ENCODE data around the gene RTKN. TPM values are rescaled to one million over a fixed set of nuclear protein-coding genes. Genes with fewer than 3 reads are reported as not detected.

RTKN gene
- total and polyA plus RNA-seq, 9 of the 15 experiments (the other 6 are each of a cell fraction or from before 2014, with no cell fraction given) = 0.14 to 6.9 (median 3.6) TPM

DNA sequence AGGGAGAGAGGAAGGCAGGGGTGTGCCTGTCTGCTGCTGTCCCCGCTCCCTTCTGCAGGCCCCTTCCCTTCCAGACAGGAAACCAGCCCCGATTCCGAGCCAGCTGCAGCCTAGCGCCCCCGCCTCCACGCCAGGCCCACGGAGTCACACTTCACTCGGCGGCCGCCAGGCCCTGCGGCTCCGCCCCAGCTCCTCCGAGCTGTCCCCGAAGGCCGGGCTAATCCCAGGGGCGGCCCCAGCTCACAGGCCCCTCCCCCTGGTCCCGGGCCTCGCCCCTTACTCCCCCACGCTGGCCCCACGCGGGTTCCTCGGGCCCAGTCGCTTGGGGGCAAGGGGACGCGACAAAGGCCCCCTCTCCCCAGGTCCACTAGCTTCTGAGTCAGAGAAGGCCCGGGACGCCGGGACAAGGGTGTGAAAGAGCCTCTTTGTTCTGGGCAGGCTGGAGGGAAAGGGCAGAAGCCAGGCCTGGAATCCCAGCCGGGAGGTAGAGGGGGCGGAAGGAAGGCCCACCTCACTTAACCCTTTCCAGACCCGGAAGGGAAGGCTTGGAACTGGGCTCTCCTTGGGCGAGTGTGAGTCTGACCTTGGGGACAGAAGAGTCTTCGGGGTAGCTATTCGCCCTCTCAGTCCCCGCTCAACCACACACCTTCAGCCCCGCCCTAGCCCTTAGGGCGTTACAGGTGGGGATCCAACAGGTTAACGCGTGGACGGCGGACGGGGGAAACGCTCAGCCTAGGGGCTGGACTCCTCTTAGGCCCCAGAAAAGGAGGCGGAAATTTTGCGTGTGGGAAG, 1.2 kb downstream of the RTKN start (continued):
- TF ChIP-seq ZKSCAN1 (IDR thresholded peaks at IDR 0.05; ENCODE audit: low read depth, low read length) (0 out of 2 replicates have a peak, but pooled peaks have one; percentile 7), SUPT5H (IDR thresholded peaks at IDR 0.05) (peak; percentile 71), HIVEP1 (CRISPR knock-in tag; IDR thresholded peaks at IDR 0.05) (no peak), KDM5B (IDR thresholded peaks at IDR 0.05; ENCODE audit: insufficient replicate concordance, low read depth, low read length) (peak; percentile 80), ZNF212 (CRISPR knock-in tag; IDR thresholded peaks at IDR 0.05) (no peak), RFX1 (IDR thresholded peaks at IDR 0.05) (no peak), KAT8 (IDR thresholded peaks at IDR 0.05; ENCODE audit: low read depth) (no peak), ZNF551 (CRISPR knock-in tag; IDR thresholded peaks at IDR 0.05) (no peak), ZNF583 (CRISPR knock-in tag; IDR thresholded peaks at IDR 0.05) (no peak), SNRNP70 (optimal IDR thresholded peaks at IDR 0.05; ENCODE audit: low read depth, low read length) (no peak), ESRRB (CRISPR knock-in tag; IDR thresholded peaks at IDR 0.05; ENCODE audit: borderline replicate concordance) (no peak), U2AF2 (optimal IDR thresholded peaks at IDR 0.05; ENCODE audit: low read depth, low read length) (no peak), ILK (tag; IDR thresholded peaks at IDR 0.05; ENCODE audit: borderline replicate concordance, low read depth) (no peak), MAFG (tag; conservative IDR thresholded peaks at IDR 0.05) (no peak), KHSRP (IDR thresholded peaks at IDR 0.05) (no peak), KLF16 (IDR thresholded peaks at IDR 0.05) (peak; percentile 15; the same call in 1 of the 2 replicates), IFI16 (CRISPR knock-in tag; IDR thresholded peaks at IDR 0.05) (no peak), ZNF134 (CRISPR knock-in tag; conservative IDR thresholded peaks at IDR 0.05) (no peak)
- TF ChIP-seq, protein P1, sequence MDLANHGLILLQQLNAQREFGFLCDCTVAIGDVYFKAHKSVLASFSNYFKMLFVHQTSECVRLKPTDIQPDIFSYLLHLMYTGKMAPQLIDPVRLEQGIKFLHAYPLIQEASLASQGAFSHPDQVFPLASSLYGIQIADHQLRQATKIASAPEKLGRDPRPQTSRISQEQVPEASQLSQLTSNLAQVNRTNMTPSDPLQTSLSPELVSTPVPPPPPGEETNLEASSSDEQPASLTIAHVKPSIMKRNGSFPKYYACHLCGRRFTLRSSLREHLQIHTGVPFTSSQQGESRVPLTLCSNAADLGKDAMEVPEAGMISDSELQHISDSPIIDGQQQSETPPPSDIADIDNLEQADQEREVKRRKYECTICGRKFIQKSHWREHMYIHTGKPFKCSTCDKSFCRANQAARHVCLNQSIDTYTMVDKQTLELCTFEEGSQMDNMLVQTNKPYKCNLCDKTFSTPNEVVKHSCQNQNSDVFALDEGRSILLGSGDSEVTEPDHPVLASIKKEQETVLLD (IDR thresholded peaks at IDR 0.05) = no peak
- TF ChIP-seq, protein P2, sequence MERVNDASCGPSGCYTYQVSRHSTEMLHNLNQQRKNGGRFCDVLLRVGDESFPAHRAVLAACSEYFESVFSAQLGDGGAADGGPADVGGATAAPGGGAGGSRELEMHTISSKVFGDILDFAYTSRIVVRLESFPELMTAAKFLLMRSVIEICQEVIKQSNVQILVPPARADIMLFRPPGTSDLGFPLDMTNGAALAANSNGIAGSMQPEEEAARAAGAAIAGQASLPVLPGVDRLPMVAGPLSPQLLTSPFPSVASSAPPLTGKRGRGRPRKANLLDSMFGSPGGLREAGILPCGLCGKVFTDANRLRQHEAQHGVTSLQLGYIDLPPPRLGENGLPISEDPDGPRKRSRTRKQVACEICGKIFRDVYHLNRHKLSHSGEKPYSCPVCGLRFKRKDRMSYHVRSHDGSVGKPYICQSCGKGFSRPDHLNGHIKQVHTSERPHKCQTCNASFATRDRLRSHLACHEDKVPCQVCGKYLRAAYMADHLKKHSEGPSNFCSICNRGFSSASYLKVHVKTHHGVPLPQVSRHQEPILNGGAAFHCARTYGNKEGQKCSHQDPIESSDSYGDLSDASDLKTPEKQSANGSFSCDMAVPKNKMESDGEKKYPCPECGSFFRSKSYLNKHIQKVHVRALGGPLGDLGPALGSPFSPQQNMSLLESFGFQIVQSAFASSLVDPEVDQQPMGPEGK (CRISPR knock-in tag; IDR thresholded peaks at IDR 0.05; ENCODE audit: borderline replicate concordance) = no peak
- TF ChIP-seq, protein P3, sequence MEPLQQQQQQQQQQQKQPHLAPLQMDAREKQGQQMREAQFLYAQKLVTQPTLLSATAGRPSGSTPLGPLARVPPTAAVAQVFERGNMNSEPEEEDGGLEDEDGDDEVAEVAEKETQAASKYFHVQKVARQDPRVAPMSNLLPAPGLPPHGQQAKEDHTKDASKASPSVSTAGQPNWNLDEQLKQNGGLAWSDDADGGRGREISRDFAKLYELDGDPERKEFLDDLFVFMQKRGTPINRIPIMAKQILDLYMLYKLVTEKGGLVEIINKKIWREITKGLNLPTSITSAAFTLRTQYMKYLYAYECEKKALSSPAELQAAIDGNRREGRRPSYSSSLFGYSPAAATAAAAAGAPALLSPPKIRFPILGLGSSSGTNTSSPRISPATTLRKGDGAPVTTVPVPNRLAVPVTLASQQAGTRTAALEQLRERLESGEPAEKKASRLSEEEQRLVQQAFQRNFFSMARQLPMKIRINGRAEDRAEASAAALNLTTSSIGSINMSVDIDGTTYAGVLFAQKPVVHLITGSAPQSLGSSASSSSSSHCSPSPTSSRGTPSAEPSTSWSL (CRISPR knock-in tag; IDR thresholded peaks at IDR 0.05; ENCODE audit: borderline replicate concordance) = no peak
- TF ChIP-seq, protein P4, sequence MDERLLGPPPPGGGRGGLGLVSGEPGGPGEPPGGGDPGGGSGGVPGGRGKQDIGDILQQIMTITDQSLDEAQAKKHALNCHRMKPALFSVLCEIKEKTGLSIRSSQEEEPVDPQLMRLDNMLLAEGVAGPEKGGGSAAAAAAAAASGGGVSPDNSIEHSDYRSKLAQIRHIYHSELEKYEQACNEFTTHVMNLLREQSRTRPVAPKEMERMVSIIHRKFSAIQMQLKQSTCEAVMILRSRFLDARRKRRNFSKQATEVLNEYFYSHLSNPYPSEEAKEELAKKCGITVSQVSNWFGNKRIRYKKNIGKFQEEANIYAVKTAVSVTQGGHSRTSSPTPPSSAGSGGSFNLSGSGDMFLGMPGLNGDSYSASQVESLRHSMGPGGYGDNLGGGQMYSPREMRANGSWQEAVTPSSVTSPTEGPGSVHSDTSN (CRISPR knock-in tag; IDR thresholded peaks at IDR 0.05; ENCODE audit: low read depth) = no peak
- TF ChIP-seq, protein P4 (tag; conservative IDR thresholded peaks at IDR 0.05; ENCODE audit: low read depth) = no peak

Measured in K562 (cell line).